GM10248 (cell line): Measurements from ENCODE around the gene GOLGA1.

Experiments used
- CTCF ChIA-PET: fragments of 300-600 bp; sonication (Branson Sonifier 250); formaldehyde crosslinking; extraction: SDS; loops from one replicate; lab custom pipeline; 2021; ENCODE audit warnings: antibody characterized with exemption; lab: Yijun Ruan, JAX
- POLR2A ChIA-PET: fragments of 350-650 bp; sonication (Branson Sonifier 250); formaldehyde crosslinking; extraction: SDS; loops from one replicate; lab custom pipeline; 2020; ENCODE audit warnings: antibody characterized with exemption; lab: Yijun Ruan, JAX
- DNase-seq: peaks from one replicate; pipeline ENCODE4 v3.0.0; 2012; ENCODE audit errors: extremely low spot score
- TF ChIP-seq, protein P1 (sequence below): IDR thresholded peaks from 2 replicates; pipeline ENCODE4 v1.5.1; 2012; ENCODE audit warnings: mild to moderate bottlenecking, low read depth; ENCODE audit errors: extremely low read depth, missing control alignments, control extremely low read depth

Gene GOLGA1, protein sequence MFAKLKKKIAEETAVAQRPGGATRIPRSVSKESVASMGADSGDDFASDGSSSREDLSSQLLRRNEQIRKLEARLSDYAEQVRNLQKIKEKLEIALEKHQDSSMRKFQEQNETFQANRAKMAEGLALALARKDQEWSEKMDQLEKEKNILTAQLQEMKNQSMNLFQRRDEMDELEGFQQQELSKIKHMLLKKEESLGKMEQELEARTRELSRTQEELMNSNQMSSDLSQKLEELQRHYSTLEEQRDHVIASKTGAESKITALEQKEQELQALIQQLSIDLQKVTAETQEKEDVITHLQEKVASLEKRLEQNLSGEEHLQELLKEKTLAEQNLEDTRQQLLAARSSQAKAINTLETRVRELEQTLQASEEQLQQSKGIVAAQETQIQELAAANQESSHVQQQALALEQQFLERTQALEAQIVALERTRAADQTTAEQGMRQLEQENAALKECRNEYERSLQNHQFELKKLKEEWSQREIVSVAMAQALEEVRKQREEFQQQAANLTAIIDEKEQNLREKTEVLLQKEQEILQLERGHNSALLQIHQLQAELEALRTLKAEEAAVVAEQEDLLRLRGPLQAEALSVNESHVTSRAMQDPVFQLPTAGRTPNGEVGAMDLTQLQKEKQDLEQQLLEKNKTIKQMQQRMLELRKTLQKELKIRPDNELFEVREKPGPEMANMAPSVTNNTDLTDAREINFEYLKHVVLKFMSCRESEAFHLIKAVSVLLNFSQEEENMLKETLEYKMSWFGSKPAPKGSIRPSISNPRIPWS

DNA sequence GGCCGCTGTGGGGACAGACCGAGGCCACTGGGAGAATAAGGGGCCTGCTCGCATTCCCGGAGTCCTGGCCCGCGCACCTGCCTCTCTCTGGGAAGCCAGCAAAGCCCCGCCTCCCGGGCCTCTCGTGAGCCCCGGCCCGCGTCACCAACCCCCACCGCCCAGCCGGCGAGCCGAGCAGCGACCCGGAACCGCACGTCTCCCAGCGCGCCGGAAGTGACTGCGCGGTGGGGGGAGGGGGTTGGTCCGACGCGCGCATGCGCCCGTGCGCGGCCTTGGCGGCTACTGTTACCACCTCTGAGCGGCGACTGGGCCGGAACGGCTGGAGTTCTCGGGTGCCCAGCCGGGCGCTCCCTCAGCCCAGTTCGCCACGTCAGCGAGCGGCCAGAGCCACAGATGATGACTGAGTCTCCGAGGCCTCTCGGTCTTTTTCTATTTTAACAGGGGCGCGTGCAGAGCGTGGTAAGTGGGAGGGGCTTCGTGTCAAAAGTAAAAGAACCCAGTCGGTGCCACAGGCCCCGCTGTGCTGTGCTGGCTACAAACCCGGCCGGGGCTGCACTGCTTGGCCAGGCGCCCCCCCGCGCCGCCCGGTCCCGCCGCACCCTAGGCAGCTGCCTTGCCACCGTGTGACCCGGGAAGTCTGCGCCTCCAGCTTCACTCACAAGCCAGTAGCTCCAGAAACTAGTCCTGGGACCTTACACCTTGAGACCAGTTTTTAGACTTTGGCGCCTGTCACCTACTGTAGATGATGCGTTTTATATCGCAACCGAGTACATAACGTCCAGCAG lies at the start of gene GOLGA1:
Gene GOLGA1 (minus strand): TSS at position 190 of the 785 bp plus-strand sequence. CDS start 2,372 bp downstream, outside the sequence.
- peak; percentile 96 for DNase-seq
- POLR2A ChIA-PET, result no interaction called here
- TF ChIP-seq, protein P1, sequence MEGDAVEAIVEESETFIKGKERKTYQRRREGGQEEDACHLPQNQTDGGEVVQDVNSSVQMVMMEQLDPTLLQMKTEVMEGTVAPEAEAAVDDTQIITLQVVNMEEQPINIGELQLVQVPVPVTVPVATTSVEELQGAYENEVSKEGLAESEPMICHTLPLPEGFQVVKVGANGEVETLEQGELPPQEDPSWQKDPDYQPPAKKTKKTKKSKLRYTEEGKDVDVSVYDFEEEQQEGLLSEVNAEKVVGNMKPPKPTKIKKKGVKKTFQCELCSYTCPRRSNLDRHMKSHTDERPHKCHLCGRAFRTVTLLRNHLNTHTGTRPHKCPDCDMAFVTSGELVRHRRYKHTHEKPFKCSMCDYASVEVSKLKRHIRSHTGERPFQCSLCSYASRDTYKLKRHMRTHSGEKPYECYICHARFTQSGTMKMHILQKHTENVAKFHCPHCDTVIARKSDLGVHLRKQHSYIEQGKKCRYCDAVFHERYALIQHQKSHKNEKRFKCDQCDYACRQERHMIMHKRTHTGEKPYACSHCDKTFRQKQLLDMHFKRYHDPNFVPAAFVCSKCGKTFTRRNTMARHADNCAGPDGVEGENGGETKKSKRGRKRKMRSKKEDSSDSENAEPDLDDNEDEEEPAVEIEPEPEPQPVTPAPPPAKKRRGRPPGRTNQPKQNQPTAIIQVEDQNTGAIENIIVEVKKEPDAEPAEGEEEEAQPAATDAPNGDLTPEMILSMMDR, result no peak
- CTCF ChIA-PET, result interaction anchor here (1.0 to 1.3 kb wide), 2 partner anchors 13 to 19 kb away, joined by 3 to 4 read pairs; no protein-coding TSS in a partner anchor

DNA sequence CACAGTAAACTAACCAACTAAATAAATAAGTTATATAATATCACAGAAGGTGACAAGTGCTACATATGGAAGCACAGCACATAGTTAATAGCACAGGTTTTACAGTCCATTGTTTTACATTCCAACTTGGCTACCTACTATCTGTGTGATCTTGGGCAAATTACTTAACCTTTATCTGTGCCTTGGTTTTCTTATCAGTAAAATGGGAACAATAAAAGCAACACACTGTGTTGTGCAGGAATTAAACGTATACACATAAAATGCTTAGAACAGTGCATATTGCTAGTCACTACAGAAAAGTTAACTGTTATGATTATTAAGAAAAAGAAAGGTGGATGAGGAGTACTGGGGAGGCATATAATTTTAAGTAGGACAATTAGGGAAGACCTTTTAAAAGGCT lies 42.8 kb upstream of the GOLGA1 start:
- CTCF ChIA-PET, result no interaction called here
- DNase-seq, result no peak
- TF ChIP-seq, protein P1, result no peak
- POLR2A ChIA-PET, result no interaction called here

DNA sequence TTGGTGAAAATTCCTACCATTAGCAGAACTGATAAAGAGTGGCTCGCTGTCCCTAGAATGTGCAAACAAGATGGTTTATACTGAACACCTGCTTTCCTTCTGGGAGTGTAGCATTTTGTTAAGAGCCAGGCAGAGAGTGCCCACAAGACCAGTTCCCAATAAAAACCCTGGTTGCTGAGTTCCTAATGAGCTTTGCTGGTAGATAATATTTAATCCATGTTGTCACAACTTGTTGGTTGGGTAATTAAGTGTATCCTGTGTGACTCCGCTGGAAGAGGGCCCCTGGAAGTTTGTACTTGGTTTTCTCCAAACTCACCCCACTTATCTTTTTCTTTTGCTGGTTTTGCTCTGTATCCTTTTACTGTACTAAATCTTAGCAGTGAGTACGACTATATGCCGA lies 39.5 kb upstream of the GOLGA1 start:
- TF ChIP-seq, protein P1, result no peak
- POLR2A ChIA-PET, result no interaction called here
- DNase-seq, result no peak
- CTCF ChIA-PET, result interaction anchor here (1.2 kb wide), 2 partner anchors 11 to 13 kb away, joined by 3 to 5 read pairs; no protein-coding TSS in a partner anchor

DNA sequence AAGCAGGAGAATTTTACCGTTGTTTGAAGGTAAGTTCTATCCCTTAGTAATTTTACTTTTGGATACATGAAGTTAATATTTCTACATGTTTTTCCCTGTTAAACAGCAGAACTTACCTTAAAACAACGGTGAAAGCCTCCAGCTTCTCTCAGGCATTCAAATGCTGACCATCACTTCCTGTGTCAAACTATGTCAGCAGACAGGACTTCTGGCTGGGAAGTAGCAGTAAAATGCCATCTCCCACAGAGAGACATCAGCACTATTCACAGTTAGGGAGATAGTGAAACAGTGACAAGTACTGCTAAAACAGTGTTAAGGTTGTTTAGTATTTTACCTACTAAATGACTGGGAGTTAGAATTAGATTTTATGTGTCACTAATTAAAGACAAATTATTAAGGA lies 34.2 kb upstream of the GOLGA1 start:
- POLR2A ChIA-PET, result no interaction called here
- DNase-seq, result no peak
- CTCF ChIA-PET, result no interaction called here
- TF ChIP-seq, protein P1, result no peak

DNA sequence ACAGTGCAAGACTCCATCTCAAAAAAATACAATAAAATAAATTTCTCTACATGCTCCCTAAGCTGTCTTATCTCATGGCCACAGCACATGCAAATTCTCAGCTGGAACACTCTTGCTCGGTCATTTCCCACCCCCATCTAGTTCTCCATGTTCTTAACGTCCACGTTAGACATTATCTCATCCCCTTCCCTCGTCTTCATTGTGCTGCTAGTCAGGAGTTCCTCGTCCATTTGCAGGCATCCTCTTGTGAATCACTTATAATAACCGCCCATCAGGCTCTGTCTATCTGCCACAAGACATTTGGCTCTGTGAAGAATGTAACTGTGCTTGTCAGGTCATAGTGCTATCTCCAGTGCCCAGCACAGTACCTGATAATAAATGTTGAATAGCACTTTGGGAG lies 32.9 kb upstream of the GOLGA1 start:
- TF ChIP-seq, protein P1, result no peak
- no peak for DNase-seq
- ChIA-PET POLR2A (interaction anchor here (0.6 kb wide), 1 partner anchor 35 kb away, joined by 4 read pairs; no protein-coding TSS in a partner anchor), CTCF (no interaction called here)
